ENCODE results near the gene MLXIP. TPM values are rescaled to one million over a fixed set of nuclear protein-coding genes. Genes with fewer than 3 reads are reported as not detected.

MLXIP gene
- total RNA-seq, 2 donors from 2014 or later = 13.1 to 57.7 TPM

- Histone ChIP-seq H3K4me1 (replicated peaks) (peaks cover 36% of the 10 kb centered on the region), H3K27me3 (replicated peaks; ENCODE audit: insufficient read depth) (no peaks in the 10 kb centered on the region), H3K4me3 (no peak overlapping the region), H3K27ac (peak overlapping the region; percentile 60 to 64), H3K9me3 (no peaks in the 10 kb centered on the region), H3K36me3 (no peaks in the 10 kb centered on the region)
- intact Hi-C loops (cut with DNase I) = no loop called here
- TF ChIP-seq POLR2AphosphoS5 (IDR thresholded peaks at IDR 0.05) (no peak), POLR2A (IDR thresholded peaks at IDR 0.05) (no peak)
- TF ChIP-seq, protein P1, sequence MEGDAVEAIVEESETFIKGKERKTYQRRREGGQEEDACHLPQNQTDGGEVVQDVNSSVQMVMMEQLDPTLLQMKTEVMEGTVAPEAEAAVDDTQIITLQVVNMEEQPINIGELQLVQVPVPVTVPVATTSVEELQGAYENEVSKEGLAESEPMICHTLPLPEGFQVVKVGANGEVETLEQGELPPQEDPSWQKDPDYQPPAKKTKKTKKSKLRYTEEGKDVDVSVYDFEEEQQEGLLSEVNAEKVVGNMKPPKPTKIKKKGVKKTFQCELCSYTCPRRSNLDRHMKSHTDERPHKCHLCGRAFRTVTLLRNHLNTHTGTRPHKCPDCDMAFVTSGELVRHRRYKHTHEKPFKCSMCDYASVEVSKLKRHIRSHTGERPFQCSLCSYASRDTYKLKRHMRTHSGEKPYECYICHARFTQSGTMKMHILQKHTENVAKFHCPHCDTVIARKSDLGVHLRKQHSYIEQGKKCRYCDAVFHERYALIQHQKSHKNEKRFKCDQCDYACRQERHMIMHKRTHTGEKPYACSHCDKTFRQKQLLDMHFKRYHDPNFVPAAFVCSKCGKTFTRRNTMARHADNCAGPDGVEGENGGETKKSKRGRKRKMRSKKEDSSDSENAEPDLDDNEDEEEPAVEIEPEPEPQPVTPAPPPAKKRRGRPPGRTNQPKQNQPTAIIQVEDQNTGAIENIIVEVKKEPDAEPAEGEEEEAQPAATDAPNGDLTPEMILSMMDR (IDR thresholded peaks at IDR 0.05) = no peak
- DNase-seq (ENCODE audit: low spot score) = no peak
- WGBS = 41% methylated on average over 2 of the region's 2 CpGs
Observed at GRCh38 chr12:122097584-122097926, 19.0 kb downstream of the MLXIP start.

- peak overlapping the region; percentile 60 to 64 for H3K27ac ChIP-seq
- intact Hi-C loops (cut with DNase I) = no loop called here
- peaks cover 36% of the 10 kb centered on the region for H3K4me1 ChIP-seq (replicated peaks)
- H3K9me3 ChIP-seq = no peaks in the 10 kb centered on the region
- TF ChIP-seq, protein P1 (IDR thresholded peaks at IDR 0.05) = peak in 1 of 4 experiments; percentile 7
- peak; percentile 62 for TF ChIP-seq POLR2AphosphoS5 (IDR thresholded peaks at IDR 0.05)
- TF ChIP-seq POLR2A (IDR thresholded peaks at IDR 0.05) = no peak
- H3K27me3 ChIP-seq (replicated peaks; ENCODE audit: insufficient read depth) = no peaks in the 10 kb centered on the region
- peak; percentile 82 for DNase-seq (ENCODE audit: low spot score)
- no peaks in the 10 kb centered on the region for H3K36me3 ChIP-seq
- H3K4me3 ChIP-seq = no peak overlapping the region
- WGBS = 10% methylated on average over 10 of the region's 10 CpGs
Observed at GRCh38 chr12:122097927-122098756, 19.6 kb downstream of the MLXIP start.

DNA sequence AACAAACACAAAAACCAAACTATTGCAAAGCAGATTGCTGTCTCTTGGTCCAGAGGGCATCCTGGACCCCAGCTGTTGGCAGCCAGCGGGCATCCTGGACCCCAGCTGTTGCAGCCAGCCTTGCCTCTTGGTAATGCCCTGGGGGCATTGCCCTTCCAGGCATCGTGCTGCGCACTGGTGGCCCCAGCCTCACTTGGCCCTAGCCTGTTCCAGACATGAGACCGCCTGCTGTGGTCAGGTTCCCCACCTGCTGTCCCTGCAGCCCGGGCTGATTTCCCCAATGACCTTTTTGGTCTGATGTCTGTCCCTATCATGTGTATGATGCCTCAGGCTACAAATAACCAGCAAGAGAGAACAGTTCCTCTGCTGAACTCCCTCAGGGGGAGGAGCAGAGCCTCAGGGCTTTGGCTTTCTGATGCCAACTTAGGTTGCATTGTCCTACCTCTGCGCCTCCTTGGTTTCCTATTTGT lies 20.8 kb downstream of the MLXIP start:
- Histone ChIP-seq H3K27me3 (replicated peaks; ENCODE audit: insufficient read depth) (no peaks in the 10 kb centered on the region), H3K36me3 (no peaks in the 10 kb centered on the region), H3K4me1 (replicated peaks) (peaks cover 36% of the 10 kb centered on the region), H3K27ac (peak overlapping the region in 1 of 2 donors; percentile 60), H3K9me3 (no peaks in the 10 kb centered on the region), H3K4me3 (no peak overlapping the region)
- WGBS = 90% methylated on average over 6 of the region's 6 CpGs
- DNase-seq (ENCODE audit: low spot score) = no peak
- TF ChIP-seq, protein P1 (IDR thresholded peaks at IDR 0.05) = no peak
- TF ChIP-seq POLR2AphosphoS5 (IDR thresholded peaks at IDR 0.05) (no peak), POLR2A (IDR thresholded peaks at IDR 0.05) (no peak)
- intact Hi-C loops (cut with DNase I) = no loop called here

- DNase-seq (ENCODE audit: low spot score) = no peak
- Histone ChIP-seq H3K36me3 (no peaks in the 10 kb centered on the region), H3K27ac (peak overlapping the region in 1 of 2 donors; percentile 60), H3K27me3 (replicated peaks; ENCODE audit: insufficient read depth) (no peaks in the 10 kb centered on the region), H3K4me3 (no peak overlapping the region), H3K9me3 (no peaks in the 10 kb centered on the region), H3K4me1 (replicated peaks) (peaks cover 36% of the 10 kb centered on the region)
- WGBS = 76% methylated on average over 3 of the region's 3 CpGs
- no peak for TF ChIP-seq POLR2AphosphoS5 (IDR thresholded peaks at IDR 0.05)
- TF ChIP-seq POLR2A (IDR thresholded peaks at IDR 0.05) = no peak
- TF ChIP-seq, protein P1 (IDR thresholded peaks at IDR 0.05) = no peak
- intact Hi-C loops (cut with DNase I) = loop anchor here (5.0 kb wide), 1 partner anchor 33 kb away; no protein-coding TSS in a partner anchor
Observed at GRCh38 chr12:122099856-122100255, 21.3 kb downstream of the MLXIP start.

All from prostate gland (tissue), 2 donors.